A673 (cell line): Measurements from ENCODE around the gene ALDH8A1.

Experiments used
- EZH2 ChIP-seq: fragments of 200-600 bp; sonication (generic); IDR thresholded peaks from 2 replicates; pipeline ENCODE4 v1.6.1; 2017; ENCODE audit warnings: borderline replicate concordance, low read depth, mild to moderate bottlenecking, mixed read lengths, antibody characterized with exemption, low read length; ENCODE audit not compliant: poor library complexity, severe bottlenecking
- TF ChIP-seq, protein P1 (sequence below): fragments of 300-800, 200-600 bp; sonication (generic); conservative IDR thresholded peaks from 2 replicates; pipeline ENCODE4 v1.5.1; 2017; ENCODE audit warnings: low read depth, mild to moderate bottlenecking, antibody characterized with exemption, low read length, moderate library complexity, mixed read lengths

DNA sequence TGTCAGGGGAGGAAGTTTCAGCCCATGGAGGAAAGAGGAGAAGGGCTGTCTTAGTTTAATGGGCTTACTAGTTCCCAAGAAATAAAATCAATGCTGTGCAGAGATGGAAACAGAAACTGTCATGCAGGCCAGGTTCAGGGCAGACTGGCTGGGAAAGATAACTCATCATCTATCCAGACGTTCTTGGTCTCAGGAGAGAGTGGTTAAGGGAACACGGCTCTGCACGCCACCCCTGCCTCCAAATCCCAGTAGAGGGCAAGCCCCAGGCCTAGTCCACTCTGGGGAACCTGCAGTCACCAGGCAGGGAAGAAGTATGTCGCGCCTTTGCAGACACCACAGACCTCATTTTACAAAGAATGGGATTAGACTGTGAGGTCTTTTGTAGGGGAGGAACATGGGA is 12.5 kb downstream of the ALDH8A1 start:
- TF ChIP-seq, protein P1, sequence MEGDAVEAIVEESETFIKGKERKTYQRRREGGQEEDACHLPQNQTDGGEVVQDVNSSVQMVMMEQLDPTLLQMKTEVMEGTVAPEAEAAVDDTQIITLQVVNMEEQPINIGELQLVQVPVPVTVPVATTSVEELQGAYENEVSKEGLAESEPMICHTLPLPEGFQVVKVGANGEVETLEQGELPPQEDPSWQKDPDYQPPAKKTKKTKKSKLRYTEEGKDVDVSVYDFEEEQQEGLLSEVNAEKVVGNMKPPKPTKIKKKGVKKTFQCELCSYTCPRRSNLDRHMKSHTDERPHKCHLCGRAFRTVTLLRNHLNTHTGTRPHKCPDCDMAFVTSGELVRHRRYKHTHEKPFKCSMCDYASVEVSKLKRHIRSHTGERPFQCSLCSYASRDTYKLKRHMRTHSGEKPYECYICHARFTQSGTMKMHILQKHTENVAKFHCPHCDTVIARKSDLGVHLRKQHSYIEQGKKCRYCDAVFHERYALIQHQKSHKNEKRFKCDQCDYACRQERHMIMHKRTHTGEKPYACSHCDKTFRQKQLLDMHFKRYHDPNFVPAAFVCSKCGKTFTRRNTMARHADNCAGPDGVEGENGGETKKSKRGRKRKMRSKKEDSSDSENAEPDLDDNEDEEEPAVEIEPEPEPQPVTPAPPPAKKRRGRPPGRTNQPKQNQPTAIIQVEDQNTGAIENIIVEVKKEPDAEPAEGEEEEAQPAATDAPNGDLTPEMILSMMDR: no peak
- TF ChIP-seq EZH2: no peak
